Uterus (tissue), 2 donors: ENCODE measurements around the gene ITGA6.

Experiments used
- POLR2A ChIP-seq, 2 donors: fragments of 450-650 bp; IDR thresholded peaks; one replicate each; pipeline ENCODE4 v1.6.1; 2016; ENCODE audit warnings: antibody characterized with exemption in 2 of 2, mild to moderate bottlenecking in 1 of 2, moderate library complexity in 1 of 2
- TF ChIP-seq, protein P1 (sequence below), 4 experiments: fragments of 200-600 bp in 2 of 4; fragments of 450-650 bp in 2 of 4; sonication (generic) in 2 of 4; IDR thresholded peaks; one replicate each; pipeline ENCODE4 v1.5.1; 2016 to 2019; ENCODE audit warnings: antibody characterized with exemption in 4 of 4, mild to moderate bottlenecking in 2 of 4, moderate library complexity in 1 of 4

DNA sequence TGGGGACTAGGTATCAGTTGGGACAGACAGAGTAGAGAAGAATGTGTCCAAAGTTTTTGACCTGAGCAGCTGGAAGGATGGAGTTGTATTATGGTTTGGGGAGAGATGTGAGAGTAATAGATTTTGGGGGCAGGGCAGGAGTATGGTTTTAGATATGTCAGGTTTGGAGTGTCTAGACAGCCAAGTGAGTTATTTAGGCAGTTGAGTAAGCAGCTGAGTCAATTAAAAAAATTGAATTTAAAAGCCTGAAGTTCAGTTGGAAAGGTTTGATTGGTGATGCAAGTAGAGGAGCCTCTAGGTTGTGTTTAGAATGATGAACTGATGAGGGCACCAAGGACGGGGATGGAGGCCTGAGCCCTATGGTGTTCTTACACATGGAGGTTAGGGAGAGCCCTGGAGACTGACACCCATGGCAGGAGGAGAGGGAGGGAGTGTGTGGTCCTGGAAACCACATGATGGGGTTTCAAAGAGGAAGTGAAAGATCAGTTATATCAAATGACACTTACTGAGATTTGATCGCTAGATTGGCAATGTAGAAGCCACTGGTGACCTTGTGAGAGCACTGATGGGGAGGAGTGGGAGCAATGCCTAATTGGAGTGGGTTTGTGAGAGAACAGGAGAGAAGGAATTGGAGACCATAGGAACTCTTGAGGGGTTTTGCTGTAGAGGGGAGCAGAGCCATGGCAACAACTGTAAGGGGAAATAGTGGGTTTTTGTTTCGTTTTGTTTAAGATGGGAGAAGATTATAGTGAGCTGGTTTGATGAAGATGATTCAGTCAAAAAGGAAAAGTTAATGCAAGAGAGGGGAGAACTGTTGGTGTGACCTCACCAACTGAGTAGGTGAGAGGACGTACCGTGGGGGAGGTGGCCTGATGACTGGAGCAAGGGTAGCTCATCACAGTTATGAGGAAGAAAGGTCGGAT, 10.3 kb downstream of the ITGA6 start:
- TF ChIP-seq, protein P1, sequence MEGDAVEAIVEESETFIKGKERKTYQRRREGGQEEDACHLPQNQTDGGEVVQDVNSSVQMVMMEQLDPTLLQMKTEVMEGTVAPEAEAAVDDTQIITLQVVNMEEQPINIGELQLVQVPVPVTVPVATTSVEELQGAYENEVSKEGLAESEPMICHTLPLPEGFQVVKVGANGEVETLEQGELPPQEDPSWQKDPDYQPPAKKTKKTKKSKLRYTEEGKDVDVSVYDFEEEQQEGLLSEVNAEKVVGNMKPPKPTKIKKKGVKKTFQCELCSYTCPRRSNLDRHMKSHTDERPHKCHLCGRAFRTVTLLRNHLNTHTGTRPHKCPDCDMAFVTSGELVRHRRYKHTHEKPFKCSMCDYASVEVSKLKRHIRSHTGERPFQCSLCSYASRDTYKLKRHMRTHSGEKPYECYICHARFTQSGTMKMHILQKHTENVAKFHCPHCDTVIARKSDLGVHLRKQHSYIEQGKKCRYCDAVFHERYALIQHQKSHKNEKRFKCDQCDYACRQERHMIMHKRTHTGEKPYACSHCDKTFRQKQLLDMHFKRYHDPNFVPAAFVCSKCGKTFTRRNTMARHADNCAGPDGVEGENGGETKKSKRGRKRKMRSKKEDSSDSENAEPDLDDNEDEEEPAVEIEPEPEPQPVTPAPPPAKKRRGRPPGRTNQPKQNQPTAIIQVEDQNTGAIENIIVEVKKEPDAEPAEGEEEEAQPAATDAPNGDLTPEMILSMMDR (IDR thresholded peaks at IDR 0.05), result no peak
- no peak for TF ChIP-seq POLR2A (IDR thresholded peaks at IDR 0.05)
